ENCODE measurements around the gene LRRC8B. TPM values are rescaled to one million over a fixed set of nuclear protein-coding genes. Genes with fewer than 3 reads are reported as not detected.

LRRC8B gene
- total RNA-seq, 1 experiment from 2014 or later, result 9.7 TPM

DNA sequence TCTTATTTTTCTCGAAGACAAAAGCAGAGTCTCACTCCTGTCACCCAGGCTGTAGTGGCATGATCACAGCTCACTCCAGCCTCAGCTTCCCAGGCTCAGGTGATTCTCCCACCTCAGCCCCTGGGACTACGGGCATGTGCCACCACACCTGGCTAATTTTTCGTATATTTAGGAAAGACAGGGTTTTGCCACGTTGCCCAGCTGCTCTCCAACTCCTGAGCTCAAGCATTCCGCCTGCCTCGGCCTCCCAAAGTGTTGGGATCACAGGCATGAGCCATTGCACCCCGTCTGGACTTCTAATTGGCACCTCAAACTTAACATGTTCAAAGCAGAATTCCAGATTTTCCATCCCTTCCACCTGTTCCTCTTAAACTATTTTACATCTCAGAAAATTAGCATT, 89.3 kb downstream of the LRRC8B start:
- Mint-ChIP-seq H3K36me3 (ENCODE audit: insufficient read depth, unreplicated experiment) (peaks cover 6% of the 10 kb centered on the region), H3K27ac (ENCODE audit: low read depth, unreplicated experiment) (no peak overlapping the region), H3K4me1 (ENCODE audit: insufficient read depth, unreplicated experiment) (peaks cover 15% of the 10 kb centered on the region), H3K4me3 (ENCODE audit: unreplicated experiment) (no peak overlapping the region), H3K27me3 (ENCODE audit: insufficient read depth, unreplicated experiment) (no peaks in the 10 kb centered on the region), H3K9me3 (ENCODE audit: unreplicated experiment) (no peaks in the 10 kb centered on the region)
- CTCF ChIA-PET, result interaction anchor here (0.5 to 1.7 kb wide), 4 partner anchors 82 to 149 kb away, joined by 3 to 5 read pairs (median 4); no protein-coding TSS in a partner anchor
- BruUV-seq (replicated peaks), result no TSS peak
- intact Hi-C loops (cut with micrococcal nuclease), result no loop called here
- POLR2A ChIA-PET, result no interaction called here
- DNase-seq (ENCODE audit: unreplicated experiment), result no peak
- TF ChIP-seq, protein P1, sequence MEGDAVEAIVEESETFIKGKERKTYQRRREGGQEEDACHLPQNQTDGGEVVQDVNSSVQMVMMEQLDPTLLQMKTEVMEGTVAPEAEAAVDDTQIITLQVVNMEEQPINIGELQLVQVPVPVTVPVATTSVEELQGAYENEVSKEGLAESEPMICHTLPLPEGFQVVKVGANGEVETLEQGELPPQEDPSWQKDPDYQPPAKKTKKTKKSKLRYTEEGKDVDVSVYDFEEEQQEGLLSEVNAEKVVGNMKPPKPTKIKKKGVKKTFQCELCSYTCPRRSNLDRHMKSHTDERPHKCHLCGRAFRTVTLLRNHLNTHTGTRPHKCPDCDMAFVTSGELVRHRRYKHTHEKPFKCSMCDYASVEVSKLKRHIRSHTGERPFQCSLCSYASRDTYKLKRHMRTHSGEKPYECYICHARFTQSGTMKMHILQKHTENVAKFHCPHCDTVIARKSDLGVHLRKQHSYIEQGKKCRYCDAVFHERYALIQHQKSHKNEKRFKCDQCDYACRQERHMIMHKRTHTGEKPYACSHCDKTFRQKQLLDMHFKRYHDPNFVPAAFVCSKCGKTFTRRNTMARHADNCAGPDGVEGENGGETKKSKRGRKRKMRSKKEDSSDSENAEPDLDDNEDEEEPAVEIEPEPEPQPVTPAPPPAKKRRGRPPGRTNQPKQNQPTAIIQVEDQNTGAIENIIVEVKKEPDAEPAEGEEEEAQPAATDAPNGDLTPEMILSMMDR (IDR thresholded peaks at IDR 0.05; ENCODE audit: unreplicated experiment), result no peak

DNA sequence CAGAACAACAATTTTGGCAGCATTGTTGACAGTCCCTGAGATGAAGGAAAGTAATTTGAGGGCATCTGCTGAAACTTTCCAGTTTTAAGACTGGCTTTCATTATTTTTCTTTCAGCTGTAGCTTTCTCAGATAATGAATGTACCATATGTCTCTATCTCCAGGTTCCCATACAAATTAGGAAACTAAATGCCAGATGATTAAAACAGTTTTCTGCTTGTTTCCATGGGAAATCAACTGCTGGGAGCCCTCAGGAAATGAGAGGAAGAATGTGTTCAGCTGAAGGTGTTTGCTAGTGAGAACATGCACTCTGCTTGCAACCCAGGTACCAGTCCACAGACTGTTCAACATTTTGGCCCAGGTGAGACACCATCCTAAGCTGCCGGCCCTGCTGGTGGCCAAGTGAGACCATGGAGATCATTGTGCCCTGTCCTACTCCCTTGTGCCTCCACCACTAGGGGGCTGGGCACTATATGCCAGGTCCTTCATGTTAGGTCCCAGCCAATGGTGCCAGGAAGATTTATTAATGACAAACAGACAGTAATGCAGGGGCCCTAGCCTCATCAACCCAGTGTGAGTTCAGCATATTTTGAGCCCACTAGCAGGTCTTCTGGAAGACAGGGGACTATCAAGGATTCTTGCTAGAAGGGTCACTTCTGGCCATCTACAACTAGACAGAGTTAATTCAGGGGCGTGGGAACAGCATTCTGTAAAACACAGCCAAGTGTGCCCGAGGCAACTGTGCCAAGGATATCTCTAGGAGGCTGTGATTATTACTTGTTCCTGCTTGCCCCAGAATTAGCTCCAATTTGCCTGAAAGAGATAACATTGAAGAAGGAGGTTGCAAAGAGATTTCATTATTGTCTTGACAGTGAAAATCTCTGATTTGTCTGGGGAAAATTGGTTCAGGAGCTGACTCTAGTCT, 91.3 kb downstream of the LRRC8B start:
- no peak overlapping the region for H3K4me3 Mint-ChIP-seq (ENCODE audit: unreplicated experiment)
- H3K27me3 Mint-ChIP-seq (ENCODE audit: insufficient read depth, unreplicated experiment), result no peaks in the 10 kb centered on the region

DNA sequence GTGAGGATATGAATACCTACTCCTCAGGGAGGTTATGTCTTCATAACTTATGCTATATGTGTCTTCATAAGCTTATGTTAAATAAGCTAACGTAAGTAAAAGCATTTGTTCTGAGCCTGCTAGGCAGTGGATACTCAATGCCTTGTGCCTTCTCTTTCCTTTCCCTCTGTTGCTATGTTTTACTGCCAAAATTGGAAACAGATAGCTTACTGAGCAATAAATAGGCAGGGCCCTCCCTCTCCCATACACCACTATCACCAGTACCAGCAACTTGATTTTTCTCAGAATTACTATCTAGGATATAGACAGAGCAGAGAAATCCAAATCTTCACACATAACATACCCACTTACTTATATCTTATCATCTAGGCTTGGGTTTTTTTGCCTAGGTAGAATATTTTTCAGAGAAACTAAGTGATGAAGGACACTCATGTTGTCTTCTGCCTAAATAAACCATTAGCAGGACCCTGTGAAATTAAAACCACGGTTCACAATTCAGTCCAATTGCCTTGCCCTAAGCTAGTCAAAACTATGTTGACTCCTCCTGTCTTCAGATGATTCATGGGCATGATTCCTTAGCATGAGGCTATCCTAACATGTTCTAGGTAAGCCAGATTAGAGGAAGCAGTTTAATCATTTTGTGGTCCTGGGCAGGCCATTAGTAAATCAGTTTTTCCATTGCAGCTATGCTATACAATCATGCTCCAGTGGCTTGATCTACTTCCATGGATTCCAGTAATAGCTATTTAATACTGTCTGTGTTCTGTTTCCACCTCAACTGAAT, 92.4 kb downstream of the LRRC8B start:
- Mint-ChIP-seq H3K27ac (ENCODE audit: low read depth, unreplicated experiment) (peak overlapping the region; percentile 66), H3K4me3 (ENCODE audit: unreplicated experiment) (no peak overlapping the region), H3K4me1 (ENCODE audit: insufficient read depth, unreplicated experiment) (peaks cover 15% of the 10 kb centered on the region), H3K36me3 (ENCODE audit: insufficient read depth, unreplicated experiment) (peaks cover 6% of the 10 kb centered on the region), H3K27me3 (ENCODE audit: insufficient read depth, unreplicated experiment) (no peaks in the 10 kb centered on the region), H3K9me3 (ENCODE audit: unreplicated experiment) (no peaks in the 10 kb centered on the region)
- CTCF ChIA-PET, result interaction anchor here (0.5 to 5.3 kb wide), 15 partner anchors 9 to 1923 kb away, joined by 3 to 32 read pairs (median 4); no protein-coding TSS in a partner anchor
- BruUV-seq (replicated peaks), result no TSS peak
- intact Hi-C loops (cut with micrococcal nuclease), result no loop called here
- no peak for DNase-seq (ENCODE audit: unreplicated experiment)
- TF ChIP-seq, protein P1 (IDR thresholded peaks at IDR 0.05; ENCODE audit: unreplicated experiment), result no peak
- POLR2A ChIA-PET, result interaction anchor here (0.7 to 2.3 kb wide), 10 partner anchors 9 to 66 kb away, joined by 3 to 11 read pairs (median 4); partner anchors contain the start of gene LRRC8C

More for the DNA sequence above, 91.3 kb downstream of the LRRC8B start:
- H3K4me1 Mint-ChIP-seq (ENCODE audit: insufficient read depth, unreplicated experiment), result peaks cover 15% of the 10 kb centered on the region
- POLR2A ChIA-PET, result interaction anchor here (0.7 to 2.3 kb wide), 10 partner anchors 8 to 65 kb away, joined by 3 to 11 read pairs (median 4); partner anchors contain the start of gene LRRC8C
- CTCF ChIA-PET, result interaction anchor here (0.6 to 5.3 kb wide), 11 partner anchors 10 to 618 kb away, joined by 3 to 32 read pairs (median 4); no protein-coding TSS in a partner anchor
- intact Hi-C loops (cut with micrococcal nuclease), result no loop called here
- H3K36me3 Mint-ChIP-seq (ENCODE audit: insufficient read depth, unreplicated experiment), result peaks cover 6% of the 10 kb centered on the region
- DNase-seq (ENCODE audit: unreplicated experiment), result peak; percentile 44
- BruUV-seq (replicated peaks), result no TSS peak
- H3K27ac Mint-ChIP-seq (ENCODE audit: low read depth, unreplicated experiment), result peak overlapping the region; percentile 66
- TF ChIP-seq, protein P1 (IDR thresholded peaks at IDR 0.05; ENCODE audit: unreplicated experiment), result peak; percentile 17
- H3K9me3 Mint-ChIP-seq (ENCODE audit: unreplicated experiment), result no peaks in the 10 kb centered on the region

Measured in MCF 10A (cell line).